ENCODE measurements around the gene PKM. TPM values are rescaled to one million over a fixed set of nuclear protein-coding genes. Genes with fewer than 3 reads are reported as not detected.

PKM gene
- total and polyA plus RNA-seq, 2 donors (not counting 3 experiments of a cell fraction or from before 2014, with no cell fraction given): 689 to 968 TPM

DNA sequence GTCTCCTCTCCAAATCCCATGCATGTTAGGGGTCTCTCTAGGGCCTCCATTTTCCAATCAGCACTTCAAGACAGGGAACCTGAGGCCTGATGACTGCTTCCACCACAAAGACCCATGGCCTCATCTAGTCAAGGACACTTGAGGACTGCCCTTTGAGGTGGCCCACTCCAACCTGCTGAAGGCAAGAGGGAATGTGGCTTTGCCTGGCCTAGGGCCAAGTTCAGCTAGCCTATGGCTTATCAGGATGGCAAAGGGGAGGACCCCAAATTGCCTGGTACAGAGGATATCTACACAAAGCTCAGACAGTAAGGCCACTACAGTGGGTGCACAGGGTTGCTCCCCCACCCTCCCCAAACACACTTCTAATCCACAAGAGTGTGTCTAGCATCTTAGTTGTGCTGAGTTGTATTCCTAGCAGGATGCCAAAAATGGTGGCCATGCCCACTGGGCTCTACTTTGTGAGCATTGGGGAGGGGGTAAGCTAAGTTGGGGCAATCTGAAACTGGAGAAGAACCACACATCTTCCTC lies 23.4 kb downstream of the PKM start:
- peaks cover 63 to 64% of the 10 kb centered on the region in 2 experiments for H3K36me3 ChIP-seq (ENCODE audit: control insufficient read depth in 2 of 2, extremely low read depth in 1 of 2, insufficient read depth in 2 of 2, low read length in 2 of 2)
- H4K20me1 ChIP-seq (replicated peaks; ENCODE audit: control insufficient read depth, extremely low read depth, insufficient read depth, low read length): no peaks in the 10 kb centered on the region
- H3K9me1 ChIP-seq (replicated peaks; ENCODE audit: control insufficient read depth, extremely low read depth, insufficient read depth, low read length): no peaks in the 10 kb centered on the region
- BruUV-seq (replicated peaks): no TSS peak
- H3K9ac ChIP-seq (replicated peaks; ENCODE audit: extremely low read depth, insufficient read depth, low read length): no peak overlapping the region
- TF ChIP-seq, protein P1, sequence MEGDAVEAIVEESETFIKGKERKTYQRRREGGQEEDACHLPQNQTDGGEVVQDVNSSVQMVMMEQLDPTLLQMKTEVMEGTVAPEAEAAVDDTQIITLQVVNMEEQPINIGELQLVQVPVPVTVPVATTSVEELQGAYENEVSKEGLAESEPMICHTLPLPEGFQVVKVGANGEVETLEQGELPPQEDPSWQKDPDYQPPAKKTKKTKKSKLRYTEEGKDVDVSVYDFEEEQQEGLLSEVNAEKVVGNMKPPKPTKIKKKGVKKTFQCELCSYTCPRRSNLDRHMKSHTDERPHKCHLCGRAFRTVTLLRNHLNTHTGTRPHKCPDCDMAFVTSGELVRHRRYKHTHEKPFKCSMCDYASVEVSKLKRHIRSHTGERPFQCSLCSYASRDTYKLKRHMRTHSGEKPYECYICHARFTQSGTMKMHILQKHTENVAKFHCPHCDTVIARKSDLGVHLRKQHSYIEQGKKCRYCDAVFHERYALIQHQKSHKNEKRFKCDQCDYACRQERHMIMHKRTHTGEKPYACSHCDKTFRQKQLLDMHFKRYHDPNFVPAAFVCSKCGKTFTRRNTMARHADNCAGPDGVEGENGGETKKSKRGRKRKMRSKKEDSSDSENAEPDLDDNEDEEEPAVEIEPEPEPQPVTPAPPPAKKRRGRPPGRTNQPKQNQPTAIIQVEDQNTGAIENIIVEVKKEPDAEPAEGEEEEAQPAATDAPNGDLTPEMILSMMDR (IDR thresholded peaks at IDR 0.05; ENCODE audit: extremely low read depth in 1 of 2, insufficient read depth in 1 of 2, low read depth in 1 of 2, low read length in 2 of 2): no peak
- no peak for TF ChIP-seq GATA2 (IDR thresholded peaks at IDR 0.05; ENCODE audit: insufficient read depth, insufficient read length, low read depth, low read length)
- ChIA-PET CTCF (interaction anchor here (0.5 to 1.2 kb wide), 3 partner anchors 12 to 177 kb away, joined by 3 read pairs; no protein-coding TSS in a partner anchor), POLR2A (no interaction called here)
- no peak for FAIRE-seq
- H2AFZ ChIP-seq (ENCODE audit: low read depth, low read length): no peak overlapping the region
- DNase-seq (ENCODE audit: low read depth, low spot score): no peak
- H3K4me2 ChIP-seq (ENCODE audit: insufficient read depth, low read length): no peak overlapping the region
- H3K79me2 ChIP-seq (ENCODE audit: control insufficient read depth, insufficient read depth, low read length): peaks cover 18% of the 10 kb centered on the region
- H3K4me1 ChIP-seq (ENCODE audit: control insufficient read depth, extremely low read depth, insufficient read depth, low read length): peaks cover 8% of the 10 kb centered on the region
- no peak overlapping the region for H3K27ac ChIP-seq (ENCODE audit: insufficient read depth, low read depth, low read length)
- H3K9me3 ChIP-seq (replicated peaks; ENCODE audit: control insufficient read depth, insufficient read depth, low read length): no peaks in the 10 kb centered on the region
- no peak overlapping the region for H3K4me3 ChIP-seq (replicated peaks in 1 of 3; ENCODE audit: insufficient read depth in 1 of 3, low read depth in 1 of 3, low read length in 3 of 3)
- H3K27me3 ChIP-seq (ENCODE audit: control insufficient read depth in 2 of 2, insufficient read depth in 2 of 2, low read length in 2 of 2): no peaks in the 10 kb centered on the region
- dilution Hi-C loops (cut with MboI; ENCODE audit: extremely low pct_ligation_motif_present, low sequenced_read_pairs) (no loop called here), intact Hi-C loops (cut with micrococcal nuclease) (no loop called here)

DNA sequence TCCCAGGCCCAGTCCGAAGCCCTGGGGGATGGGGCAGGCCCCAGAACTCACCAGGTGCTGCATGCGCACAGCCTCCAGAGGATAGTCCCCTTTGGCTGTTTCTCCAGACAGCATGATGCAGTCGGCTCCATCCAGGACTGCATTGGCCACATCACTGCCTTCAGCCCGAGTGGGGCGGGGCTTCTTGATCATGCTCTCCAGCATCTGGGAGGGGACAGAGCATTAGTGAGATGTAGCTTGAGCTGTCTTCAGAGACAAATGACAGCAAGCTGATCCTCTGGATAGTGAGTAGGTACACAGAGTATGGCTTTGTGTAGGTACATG lies 24.4 kb downstream of the PKM start:
- TF ChIP-seq, protein P2, sequence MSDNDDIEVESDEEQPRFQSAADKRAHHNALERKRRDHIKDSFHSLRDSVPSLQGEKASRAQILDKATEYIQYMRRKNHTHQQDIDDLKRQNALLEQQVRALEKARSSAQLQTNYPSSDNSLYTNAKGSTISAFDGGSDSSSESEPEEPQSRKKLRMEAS (IDR thresholded peaks at IDR 0.05; ENCODE audit: insufficient read depth, insufficient read length): no peak
- TF ChIP-seq FOS (IDR thresholded peaks at IDR 0.05; ENCODE audit: borderline replicate concordance, insufficient read depth, low read length) (no peak), POLR2A (IDR thresholded peaks at IDR 0.05; ENCODE audit: low read depth, low read length) (no peak), GATA2 (IDR thresholded peaks at IDR 0.05; ENCODE audit: insufficient read depth, insufficient read length, low read depth, low read length) (no peak), EZH2 (IDR thresholded peaks at IDR 0.05; ENCODE audit: borderline replicate concordance, low read depth, low read length, severe bottlenecking) (no peak), MYC (IDR thresholded peaks at IDR 0.05; ENCODE audit: low read depth, low read length) (no peak), JUN (IDR thresholded peaks at IDR 0.05; ENCODE audit: borderline replicate concordance, insufficient read depth, insufficient read length, low read depth) (no peak), POLR2AphosphoS5 (IDR thresholded peaks at IDR 0.05; ENCODE audit: insufficient read depth, low read depth, low read length) (no peak)
- TF ChIP-seq, protein P1 (IDR thresholded peaks at IDR 0.05; ENCODE audit: extremely low read depth in 1 of 2, insufficient read depth in 1 of 2, low read depth in 1 of 2, low read length in 2 of 2): no peak
- no peak overlapping the region for H3K27ac ChIP-seq (ENCODE audit: insufficient read depth, low read depth, low read length)
- H3K9ac ChIP-seq (replicated peaks; ENCODE audit: extremely low read depth, insufficient read depth, low read length): no peak overlapping the region
- H3K79me2 ChIP-seq (ENCODE audit: control insufficient read depth, insufficient read depth, low read length): peaks cover 13% of the 10 kb centered on the region
- BruUV-seq (replicated peaks): TSS peak; percentile 4
- no peak for DNase-seq (ENCODE audit: low read depth, low spot score)
- H3K9me1 ChIP-seq (replicated peaks; ENCODE audit: control insufficient read depth, extremely low read depth, insufficient read depth, low read length): no peaks in the 10 kb centered on the region
- no peak overlapping the region for H3K4me3 ChIP-seq (replicated peaks in 1 of 3; ENCODE audit: insufficient read depth in 1 of 3, low read depth in 1 of 3, low read length in 3 of 3)
- intact Hi-C loops (cut with micrococcal nuclease) (no loop called here), dilution Hi-C loops (cut with MboI; ENCODE audit: extremely low pct_ligation_motif_present, low sequenced_read_pairs) (no loop called here)
- peaks cover 8% of the 10 kb centered on the region for H3K4me1 ChIP-seq (ENCODE audit: control insufficient read depth, extremely low read depth, insufficient read depth, low read length)
- H3K9me3 ChIP-seq (replicated peaks; ENCODE audit: control insufficient read depth, insufficient read depth, low read length): no peaks in the 10 kb centered on the region
- no peaks in the 10 kb centered on the region for H4K20me1 ChIP-seq (replicated peaks; ENCODE audit: control insufficient read depth, extremely low read depth, insufficient read depth, low read length)
- H3K4me2 ChIP-seq (ENCODE audit: insufficient read depth, low read length): no peak overlapping the region
- no peaks in the 10 kb centered on the region for H3K27me3 ChIP-seq (ENCODE audit: control insufficient read depth in 2 of 2, insufficient read depth in 2 of 2, low read length in 2 of 2)
- POLR2A ChIA-PET: no interaction called here
- no peak overlapping the region for H2AFZ ChIP-seq (ENCODE audit: low read depth, low read length)
- no peak for FAIRE-seq
- CTCF ChIA-PET: interaction anchor here (1.0 kb wide), 1 partner anchor 21 kb away, joined by 3 read pairs; no protein-coding TSS in a partner anchor
- H3K36me3 ChIP-seq (ENCODE audit: control insufficient read depth in 2 of 2, extremely low read depth in 1 of 2, insufficient read depth in 2 of 2, low read length in 2 of 2): peaks cover 65 to 70% of the 10 kb centered on the region in 2 experiments
